SHP77 (cell line): ENCODE measurements around the gene ALMS1.
"Not testable (repeated sequence)": the region's sequence is repeated elsewhere in the genome, so short reads cannot be mapped to it uniquely, and the experiment has no call there.

Source experiments
- DNase-seq, 2 experiments: peaks; one replicate each; lab custom pipeline; 2025; lab: John Stamatoyannopoulos, UW

The ALMS1 gene

GRCh38 chr2:73614105-73614504 is 228.5 kb downstream of the ALMS1 start:
- DNase-seq: no peak

GRCh38 chr2:73614997-73615396 is 229.4 kb downstream of the ALMS1 start:
- DNase-seq: no peak

- DNase-seq: not testable (repeated sequence)
Measured at GRCh38 chr2:73619925-73620324, 234.3 kb downstream of the ALMS1 start.

GRCh38 chr2:73624036-73624435 is 238.4 kb downstream of the ALMS1 start:
- not testable (repeated sequence) for DNase-seq

DNA sequence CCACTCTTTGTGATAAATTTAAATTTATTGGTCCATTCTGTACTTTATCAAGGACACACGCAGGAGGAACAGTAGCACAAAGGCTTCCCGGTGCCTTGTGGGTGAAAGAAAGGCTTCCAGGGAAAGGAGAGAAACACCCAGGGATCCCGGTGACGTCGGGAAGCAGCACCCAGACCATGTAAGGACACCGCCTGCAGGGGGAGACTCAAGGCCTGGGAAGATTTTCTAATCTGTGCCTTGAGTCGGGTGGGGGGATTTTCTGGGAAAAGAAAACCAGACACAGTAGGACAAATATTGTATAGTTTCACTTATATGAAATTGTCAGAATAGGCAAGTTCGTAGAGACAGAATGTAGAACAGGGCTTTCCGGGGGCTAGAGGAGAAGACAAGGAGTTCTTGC is 239.0 kb downstream of the ALMS1 start:
- not testable (repeated sequence) for DNase-seq

GRCh38 chr2:73626237-73626636 is 240.6 kb downstream of the ALMS1 start:
- not testable (repeated sequence) for DNase-seq

DNA sequence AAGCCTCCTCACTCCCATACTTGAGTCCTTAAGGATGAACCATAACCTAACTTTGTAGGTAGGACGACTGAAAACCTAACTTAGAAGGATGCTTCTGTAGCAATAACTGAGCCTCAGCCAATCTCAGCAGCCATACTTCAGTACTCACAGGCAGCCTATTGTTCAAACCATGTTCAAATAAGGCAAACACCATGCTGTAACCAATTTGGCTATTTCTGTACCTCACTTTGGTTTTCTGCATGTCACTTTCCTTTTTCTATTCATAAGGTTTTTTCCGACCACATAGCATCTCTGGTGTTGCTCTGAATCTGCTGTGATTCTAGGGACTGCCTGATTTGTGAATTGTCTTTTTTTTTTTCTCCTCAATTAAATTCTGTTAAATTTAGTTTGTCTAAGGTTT is 242.9 kb downstream of the ALMS1 start:
- not testable (repeated sequence) for DNase-seq

GRCh38 chr2:73630662-73631266 is 245.1 kb downstream of the ALMS1 start:
- not testable (repeated sequence) for DNase-seq

GRCh38 chr2:73636977-73637376 is 251.3 kb downstream of the ALMS1 start:
- not testable (repeated sequence) for DNase-seq

GRCh38 chr2:73638429-73638828 is 252.8 kb downstream of the ALMS1 start:
- no peak for DNase-seq

GRCh38 chr2:73640511-73640911 is 254.9 kb downstream of the ALMS1 start:
- no peak for DNase-seq

- no peak for DNase-seq
Measured at GRCh38 chr2:73640946-73641766, 255.5 kb downstream of the ALMS1 start.

DNA sequence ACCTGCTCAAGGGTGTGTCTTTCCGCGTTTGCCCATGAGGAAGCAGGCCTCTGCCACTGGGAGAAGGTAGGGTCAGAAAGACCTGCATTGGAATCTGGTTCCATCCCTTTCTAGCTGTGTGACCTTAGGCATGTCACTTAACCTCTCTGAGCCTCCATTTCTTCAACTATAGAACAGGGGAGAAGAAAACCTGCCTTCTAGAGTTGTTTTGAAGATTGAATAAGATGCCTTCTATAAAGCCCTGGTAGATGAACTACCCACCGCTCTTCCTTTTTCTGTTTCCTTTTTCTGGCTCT is 256.1 kb downstream of the ALMS1 start:
- no peak for DNase-seq

DNA sequence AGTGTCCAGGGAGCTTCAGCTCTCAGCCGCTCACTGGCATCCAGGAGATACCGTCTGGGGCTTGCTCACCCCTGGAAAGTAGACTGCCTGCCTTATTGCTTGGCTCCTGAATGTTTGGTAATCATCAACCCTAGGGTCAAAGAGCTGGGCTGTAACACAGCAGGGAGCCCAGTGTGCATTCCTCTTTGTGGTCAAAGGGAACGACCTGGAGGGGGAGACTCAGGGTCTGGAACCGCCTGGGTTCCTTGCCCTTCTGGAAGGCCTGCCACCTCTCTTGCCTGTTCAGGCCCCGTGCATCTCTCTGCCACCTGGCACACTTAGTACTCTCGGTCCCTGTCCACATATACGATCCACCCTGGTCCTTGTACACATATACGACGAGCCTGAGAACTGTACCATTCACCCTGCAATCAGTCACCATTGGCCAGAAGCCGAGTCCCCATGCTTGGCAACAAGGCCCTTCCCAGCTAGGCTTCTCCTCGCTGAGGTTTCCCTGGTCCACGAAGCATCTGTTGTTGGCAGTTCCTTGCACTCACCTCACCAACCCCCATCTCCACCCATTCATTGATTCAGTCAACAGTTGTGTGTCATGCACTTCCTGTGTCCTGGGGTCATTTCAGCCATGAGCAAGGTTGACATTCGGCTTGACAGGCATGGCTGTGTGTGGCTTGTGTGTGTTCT is 256.8 kb downstream of the ALMS1 start, which contains the start of gene NAT8:
Gene NAT8 (minus strand): TSS at position 85 of the 681 bp plus-strand sequence. CDS start 794 bp downstream, outside the sequence.
- no peak for DNase-seq

- DNase-seq: peak in 1 of 2 experiments; percentile 25
Measured at GRCh38 chr2:73647690-73648089, 262.1 kb downstream of the ALMS1 start.

- DNase-seq: no peak
Measured at GRCh38 chr2:73651591-73652230, 266.1 kb downstream of the ALMS1 start.

GRCh38 chr2:73652348-73652747 is 266.7 kb downstream of the ALMS1 start:
- DNase-seq: no peak

DNA sequence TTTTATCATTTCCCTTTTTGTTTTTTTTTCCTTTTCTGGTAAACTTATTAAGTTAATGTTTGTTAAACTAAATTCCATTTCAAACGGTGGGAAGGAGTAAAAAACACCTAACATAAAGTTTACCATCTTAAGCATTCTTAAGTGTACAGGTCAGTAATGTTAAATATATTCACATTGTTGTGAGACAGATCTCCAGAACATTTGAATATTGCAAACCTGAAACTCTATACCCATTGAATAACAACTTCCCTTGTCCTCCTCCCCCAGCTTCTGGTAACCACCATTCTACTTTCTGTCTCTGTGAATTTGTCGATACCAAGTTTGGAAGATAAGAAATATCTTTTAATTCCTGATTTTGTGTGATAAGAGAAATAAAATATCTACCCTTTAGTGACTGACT is 268.5 kb downstream of the ALMS1 start:
- no peak for DNase-seq
